Adipose tissue (tissue), 3 donors: ENCODE measurements around the gene RMI1. TPM values are rescaled to one million over a fixed set of nuclear protein-coding genes. Genes with fewer than 3 reads are reported as not detected.
"Not testable (repeated sequence)": the region's sequence is repeated elsewhere in the genome, so short reads cannot be mapped to it uniquely, and the experiment has no call there.

Experiments used
- H3K27ac ChIP-seq: one replicate; pipeline ENCODE4 v1.5.1; 2013; ENCODE audit warnings: low read depth, low read length
- WGBS, 3 donors: extraction: QIAGEN DNeasy Blood & Tissue Kit; methylation state at CpG; one replicate each; pipeline ENCODE4 v1.1.7; 2013; 5-methylcytosine and 5-hydroxymethylcytosine counted together
- polyA plus RNA-seq, 3 donors: library from polyadenylated mRNA; stranded (reverse); fragments of 200-250 nt; gene quantifications; one replicate each; pipeline ENCODE4 v1.2.3, GENCODE V29; 2013
- donor health status: healthy with polysubstance abuse.
- donor health status: Bipolar disorder and iron deficiency.
- donor health status: healthy.

The RMI1 gene
- polyA plus RNA-seq, 3 donors = 1.6 to 2.9 (median 1.7) TPM

DNA sequence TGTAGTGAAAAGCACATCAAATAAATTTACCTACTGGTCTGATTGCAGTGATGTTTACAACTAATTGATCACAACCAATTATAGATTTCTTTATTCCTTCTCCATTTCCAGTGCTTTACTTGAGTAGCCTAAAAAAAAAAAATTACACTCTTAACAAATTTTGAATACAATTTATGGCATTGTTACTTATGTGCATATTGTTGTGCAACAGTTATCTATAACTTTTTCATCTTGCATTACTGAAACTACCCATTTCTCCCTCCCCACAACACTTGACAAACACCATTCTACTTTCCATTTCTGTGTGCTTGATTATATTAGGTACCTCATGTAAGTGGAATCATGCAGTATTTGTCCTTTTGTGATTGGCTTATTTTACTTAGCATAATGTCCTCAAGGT, 12.3 kb downstream of the RMI1 start:
- H3K27ac ChIP-seq = no peak overlapping the region

DNA sequence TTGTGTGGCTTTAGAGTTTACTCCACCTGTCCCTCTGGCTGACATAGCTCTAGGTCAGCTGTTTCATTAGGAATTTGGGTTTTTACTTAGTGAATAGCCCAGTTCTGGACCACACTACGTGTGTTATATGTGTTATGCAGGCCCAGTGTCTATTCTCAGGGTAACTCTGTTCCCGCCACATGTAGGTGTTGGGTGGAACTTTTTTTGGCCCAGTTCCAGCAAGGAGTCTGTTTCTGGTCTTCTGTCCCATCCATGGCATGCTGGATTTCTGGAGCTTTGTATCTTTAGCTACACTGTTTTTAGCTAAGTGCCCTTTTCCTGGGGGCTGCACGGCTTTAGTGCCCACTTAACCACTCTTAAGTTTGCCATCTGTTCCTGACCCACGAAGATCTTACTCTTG, 15.5 kb downstream of the RMI1 start:
- H3K27ac ChIP-seq = no peak overlapping the region
- 91 to 94% (median 92%) methylated on average over 4 of the region's 4 CpGs for WGBS, 3 donors

GRCh38 chr9:83999141-83999918, 18.7 kb downstream of the RMI1 start:
- no peak overlapping the region for H3K27ac ChIP-seq

GRCh38 chr9:84000186-84000585, 19.6 kb downstream of the RMI1 start:
- WGBS, 3 donors = 83 to 93% (median 89%) methylated on average over 3 of the region's 3 CpGs
- H3K27ac ChIP-seq = no peak overlapping the region

More at GRCh38 chr9:83999141-83999918, 18.7 kb downstream of the RMI1 start:
- 27 to 86% (median 74%) methylated on average over 2 of the region's 2 CpGs for WGBS, 3 donors

DNA sequence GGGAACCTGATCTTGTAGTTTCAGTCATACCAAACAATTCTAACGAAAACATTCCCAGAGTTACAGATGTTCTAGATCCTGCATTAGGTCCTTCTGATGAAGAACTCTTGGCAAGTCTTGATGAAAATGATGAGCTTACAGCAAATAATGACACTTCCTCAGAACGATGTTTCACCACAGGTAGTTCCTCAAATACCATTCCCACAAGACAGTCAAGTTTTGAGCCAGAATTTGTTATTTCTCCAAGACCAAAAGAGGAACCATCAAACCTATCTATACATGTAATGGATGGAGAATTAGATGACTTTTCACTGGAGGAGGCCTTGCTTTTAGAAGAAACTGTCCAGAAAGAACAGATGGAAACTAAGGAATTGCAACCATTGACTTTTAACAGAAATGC, 21.0 kb downstream of the RMI1 start:
- H3K27ac ChIP-seq = no peak overlapping the region
- 56 to 95% (median 74%) methylated on average over 2 of the region's 2 CpGs for WGBS, 3 donors

GRCh38 chr9:84002344-84002743, 21.7 kb downstream of the RMI1 start:
- no peak overlapping the region for H3K27ac ChIP-seq

GRCh38 chr9:84003246-84003645, 22.6 kb downstream of the RMI1 start:
- 88 to 91% (median 89%) methylated on average over 3 of the region's 3 CpGs for WGBS, 3 donors
- no peak overlapping the region for H3K27ac ChIP-seq

DNA sequence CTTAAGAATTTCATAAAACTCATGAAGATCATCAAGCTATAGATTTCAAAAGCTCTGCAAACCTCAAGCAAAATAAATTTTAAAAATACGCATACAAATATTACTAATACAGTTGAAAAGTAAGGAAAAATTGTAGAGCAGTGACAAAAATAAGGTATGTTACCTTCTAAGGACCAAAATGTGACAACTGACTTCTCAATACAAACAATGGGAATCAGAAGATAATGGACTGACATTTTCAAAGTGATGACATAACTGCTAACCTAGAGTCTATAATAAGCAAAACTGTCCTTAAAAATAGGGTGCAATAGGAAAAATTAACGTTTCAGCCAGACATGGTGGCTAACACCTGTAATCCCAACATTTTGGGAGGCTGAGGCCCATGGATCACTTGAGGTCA, 27.1 kb downstream of the RMI1 start:
- 94 to 97% (median 95%) methylated on average over 2 of the region's 2 CpGs for WGBS, 3 donors

GRCh38 chr9:84024041-84024575, 43.5 kb downstream of the RMI1 start:
- no peak overlapping the region for H3K27ac ChIP-seq
- 68 to 95% (median 88%) methylated on average over 4 of the region's 4 CpGs for WGBS, 3 donors

More for the DNA sequence above, 27.1 kb downstream of the RMI1 start:
- no peak overlapping the region for H3K27ac ChIP-seq

DNA sequence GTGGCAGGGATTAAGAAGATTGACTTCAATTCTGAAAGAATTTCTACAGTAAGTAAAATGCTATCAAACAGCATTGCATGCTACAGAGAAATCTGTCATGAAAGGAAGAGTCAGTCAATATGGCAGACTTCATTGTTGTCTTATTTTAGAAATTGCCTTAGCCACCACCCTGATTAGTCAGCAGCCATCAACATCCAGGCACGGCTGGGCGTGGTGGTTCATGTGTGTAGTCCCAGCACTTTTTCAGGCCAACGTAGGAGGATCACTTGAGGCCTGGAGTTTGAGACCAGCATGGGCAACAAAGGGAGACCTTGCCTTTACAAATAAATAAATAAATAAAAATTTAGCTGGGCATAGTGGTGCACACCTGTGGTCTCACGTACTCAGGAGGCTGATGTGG, 46.6 kb downstream of the RMI1 start:
- WGBS, 3 donors = 82 to 89% (median 87%) methylated on average over 4 of the region's 4 CpGs
- H3K27ac ChIP-seq = no peak overlapping the region

- H3K27ac ChIP-seq = no peak overlapping the region
- WGBS, 3 donors = 77 to 93% (median 85%) methylated on average over 2 of the region's 2 CpGs
Measured at GRCh38 chr9:84031534-84031933, 50.9 kb downstream of the RMI1 start.

GRCh38 chr9:84041857-84042256, 61.3 kb downstream of the RMI1 start:
- 77 to 87% (median 78%) methylated on average over 5 of the region's 5 CpGs for WGBS, 3 donors

GRCh38 chr9:84045481-84046097, 65.0 kb downstream of the RMI1 start:
- no peak overlapping the region for H3K27ac ChIP-seq
- WGBS, 3 donors = 87 to 93% (median 90%) methylated on average over 5 of the region's 5 CpGs

More at GRCh38 chr9:84041857-84042256, 61.3 kb downstream of the RMI1 start:
- H3K27ac ChIP-seq = not testable (repeated sequence)

Other genes with a start within 250 kb of the RMI1 start
- gene GKAP1, start 163.0 kb upstream of the RMI1 start, polyA plus RNA-seq = 1 to 10 TPM; 4.3 to 5.3 (median 4.9) TPM
- 1 to 10 TPM in 2 of 3 donors, under 1 TPM in 1; 0.98 to 1.3 (median 1.2) TPM for gene KIF27, start 59.4 kb upstream of the RMI1 start, polyA plus RNA-seq
- gene HNRNPK, start 590 bp upstream of the RMI1 start, polyA plus RNA-seq = 100 to 1,000 TPM; 154 to 339 (median 248) TPM